ENCODE results near the gene MRPL45.
"Not testable (repeated sequence)": the region's sequence is repeated elsewhere in the genome, so short reads cannot be mapped to it uniquely, and the experiment has no call there.

GRCh38 chr17:38289760-38290159 lies 7.2 kb upstream of the MRPL45 start:
- not testable (repeated sequence) for TF ChIP-seq CTCF (IDR thresholded peaks at IDR 0.05; ENCODE audit: low read depth, low read length); EZH2phosphoT487 (IDR thresholded peaks at IDR 0.05; ENCODE audit: low read depth)

All from OCI-LY3 (cell line).